Ishikawa (cell line): ENCODE results near the gene CBX2.

Experiments
- CEBPB ChIP-seq: IDR thresholded peaks from 2 replicates; pipeline ENCODE4 v1.6.1; 2012
- CREB1 ChIP-seq: IDR thresholded peaks from 2 replicates; pipeline ENCODE4 v1.6.1; 2012; ENCODE audit warnings: low read depth
- EP300 ChIP-seq: IDR thresholded peaks from 2 replicates; pipeline ENCODE4 v1.6.1; 2012; ENCODE audit warnings: borderline replicate concordance
- MAX ChIP-seq: IDR thresholded peaks from 2 replicates; pipeline ENCODE4 v1.6.1; 2012
- NFIC ChIP-seq: IDR thresholded peaks from 2 replicates; pipeline ENCODE4 v1.6.1; 2012
- RAD21 ChIP-seq: IDR thresholded peaks from 2 replicates; pipeline ENCODE4 v1.6.1; 2012; ENCODE audit warnings: low read depth
- REST ChIP-seq: IDR thresholded peaks from 2 replicates; pipeline ENCODE4 v1.6.1; 2012; ENCODE audit warnings: low read depth, mild to moderate bottlenecking
- TAF1 ChIP-seq: IDR thresholded peaks from 2 replicates; pipeline ENCODE4 v1.6.1; 2012; ENCODE audit warnings: low read depth, mild to moderate bottlenecking
- USF1 ChIP-seq: IDR thresholded peaks from 2 replicates; pipeline ENCODE4 v1.6.1; 2012
- YY1 ChIP-seq: IDR thresholded peaks from 2 replicates; pipeline ENCODE4 v1.6.1; 2012; ENCODE audit warnings: low read depth

- TF ChIP-seq RAD21 (no peak), REST (no peak), MAX (no peak), CREB1 (no peak), EP300 (no peak), NFIC (no peak), TAF1 (no peak), YY1 (no peak), USF1 (no peak), CEBPB (no peak)
These were observed 44.7 kb downstream of the CBX2 start for GRCh38 chr17:79822583-79823124.
